Measurements from ENCODE around the gene GPR180. TPM values are rescaled to one million over a fixed set of nuclear protein-coding genes. Genes with fewer than 3 reads are reported as not detected.

Gene GPR180
- total and polyA plus RNA-seq, 12 donors: 1.1 to 8.0 (median 3.8) TPM

GRCh38 chr13:94682229-94682628 is 80.6 kb downstream of the GPR180 start:
- Histone ChIP-seq H3K4me1 (replicated peaks in 1 of 2) (no peaks in the 10 kb centered on the region), H3K4me3 (no peak overlapping the region), H3K27me3 (peaks cover 5% of the 10 kb centered on the region), H3K27ac (no peak overlapping the region), H3K36me3 (replicated peaks in 1 of 2) (no peaks in the 10 kb centered on the region), H3K9me3 (replicated peaks in 1 of 3) (no peaks in the 10 kb centered on the region)
- intact Hi-C loops (cut with DNase I): loop anchor here in 1 of 2 donors (10.0 kb wide), 1 partner anchor 473 kb away; no protein-coding TSS in a partner anchor
- 42 to 58% (median 49%) methylated on average over 2 of the region's 2 CpGs for WGBS, 4 donors
- no peak for DNase-seq
- TF ChIP-seq POLR2A (IDR thresholded peaks at IDR 0.05): no peak
- TF ChIP-seq, protein P1, sequence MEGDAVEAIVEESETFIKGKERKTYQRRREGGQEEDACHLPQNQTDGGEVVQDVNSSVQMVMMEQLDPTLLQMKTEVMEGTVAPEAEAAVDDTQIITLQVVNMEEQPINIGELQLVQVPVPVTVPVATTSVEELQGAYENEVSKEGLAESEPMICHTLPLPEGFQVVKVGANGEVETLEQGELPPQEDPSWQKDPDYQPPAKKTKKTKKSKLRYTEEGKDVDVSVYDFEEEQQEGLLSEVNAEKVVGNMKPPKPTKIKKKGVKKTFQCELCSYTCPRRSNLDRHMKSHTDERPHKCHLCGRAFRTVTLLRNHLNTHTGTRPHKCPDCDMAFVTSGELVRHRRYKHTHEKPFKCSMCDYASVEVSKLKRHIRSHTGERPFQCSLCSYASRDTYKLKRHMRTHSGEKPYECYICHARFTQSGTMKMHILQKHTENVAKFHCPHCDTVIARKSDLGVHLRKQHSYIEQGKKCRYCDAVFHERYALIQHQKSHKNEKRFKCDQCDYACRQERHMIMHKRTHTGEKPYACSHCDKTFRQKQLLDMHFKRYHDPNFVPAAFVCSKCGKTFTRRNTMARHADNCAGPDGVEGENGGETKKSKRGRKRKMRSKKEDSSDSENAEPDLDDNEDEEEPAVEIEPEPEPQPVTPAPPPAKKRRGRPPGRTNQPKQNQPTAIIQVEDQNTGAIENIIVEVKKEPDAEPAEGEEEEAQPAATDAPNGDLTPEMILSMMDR (IDR thresholded peaks at IDR 0.05): no peak

- H3K27ac ChIP-seq: no peak overlapping the region
- TF ChIP-seq, protein P1 (IDR thresholded peaks at IDR 0.05): no peak
- TF ChIP-seq POLR2A (IDR thresholded peaks at IDR 0.05): no peak
- no peak for DNase-seq
- 66 to 76% (median 74%) methylated on average over 5 of the region's 5 CpGs for WGBS, 4 donors
- no peaks in the 10 kb centered on the region for H3K9me3 ChIP-seq (replicated peaks in 1 of 3)
- no peaks in the 10 kb centered on the region for H3K36me3 ChIP-seq (replicated peaks in 1 of 2)
- peaks cover 3% of the 10 kb centered on the region for H3K27me3 ChIP-seq
- no peak overlapping the region for H3K4me3 ChIP-seq
- intact Hi-C loops (cut with DNase I): loop anchor here in 1 of 2 donors (10.0 kb wide), 1 partner anchor 471 kb away; no protein-coding TSS in a partner anchor
- H3K4me1 ChIP-seq (replicated peaks in 1 of 2): no peaks in the 10 kb centered on the region
Measured at GRCh38 chr13:94683409-94683808, 81.8 kb downstream of the GPR180 start.

Small RNAs within 50 kb of the gene (small RNA-seq; reads per million reads assigned to genes)
- gene RNA5SP36: 0 to 0.17 reads per million in 2 donors

Other genes with a start within 250 kb of the GPR180 start
- 1 to 10 TPM in 4 of 9 donors, under 1 TPM in 5; 0.18 to 3.0 (median 0.69) TPM for gene DCT, start 122.2 kb upstream of the GPR180 start, total RNA-seq
- gene DCT, start 122.2 kb upstream of the GPR180 start, polyA plus RNA-seq: 1 to 10 TPM in 1 of 3 donors, under 1 TPM in 2; 0.40 to 1.1 (median 0.80) TPM
- 10 to 100 TPM in 8 of 9 donors, 1 to 10 TPM in 1; 9.6 to 23.7 (median 11.8) TPM for gene TGDS, start 5.7 kb upstream of the GPR180 start, total RNA-seq
- 10 to 100 TPM in 1 of 3 donors, 1 to 10 TPM in 2; 6.2 to 27.4 (median 7.5) TPM for gene TGDS, start 5.7 kb upstream of the GPR180 start, polyA plus RNA-seq
- gene SOX21, start 110.7 kb downstream of the GPR180 start, total RNA-seq: not detected
- gene SOX21, start 110.7 kb downstream of the GPR180 start, polyA plus RNA-seq: not detected

Measured in adrenal gland (tissue), 12 donors.